ENCODE results near the gene NCOA5.

GRCh38 chr20:46040902-46041535, 48.7 kb downstream of the NCOA5 start:
- TF ChIP-seq POLR2AphosphoS5 (IDR thresholded peaks at IDR 0.05; ENCODE audit: low read length) (no peak), RAD21 (IDR thresholded peaks at IDR 0.05; ENCODE audit: insufficient read depth, low read depth, low read length) (no peak), EZH2 (IDR thresholded peaks at IDR 0.05; ENCODE audit: borderline replicate concordance, control insufficient read depth, low read depth, low read length) (no peak), GABPA (IDR thresholded peaks at IDR 0.05; ENCODE audit: low read depth) (no peak), SMAD5 (IDR thresholded peaks at IDR 0.05; ENCODE audit: low read depth) (no peak)
- TF ChIP-seq, protein P1, sequence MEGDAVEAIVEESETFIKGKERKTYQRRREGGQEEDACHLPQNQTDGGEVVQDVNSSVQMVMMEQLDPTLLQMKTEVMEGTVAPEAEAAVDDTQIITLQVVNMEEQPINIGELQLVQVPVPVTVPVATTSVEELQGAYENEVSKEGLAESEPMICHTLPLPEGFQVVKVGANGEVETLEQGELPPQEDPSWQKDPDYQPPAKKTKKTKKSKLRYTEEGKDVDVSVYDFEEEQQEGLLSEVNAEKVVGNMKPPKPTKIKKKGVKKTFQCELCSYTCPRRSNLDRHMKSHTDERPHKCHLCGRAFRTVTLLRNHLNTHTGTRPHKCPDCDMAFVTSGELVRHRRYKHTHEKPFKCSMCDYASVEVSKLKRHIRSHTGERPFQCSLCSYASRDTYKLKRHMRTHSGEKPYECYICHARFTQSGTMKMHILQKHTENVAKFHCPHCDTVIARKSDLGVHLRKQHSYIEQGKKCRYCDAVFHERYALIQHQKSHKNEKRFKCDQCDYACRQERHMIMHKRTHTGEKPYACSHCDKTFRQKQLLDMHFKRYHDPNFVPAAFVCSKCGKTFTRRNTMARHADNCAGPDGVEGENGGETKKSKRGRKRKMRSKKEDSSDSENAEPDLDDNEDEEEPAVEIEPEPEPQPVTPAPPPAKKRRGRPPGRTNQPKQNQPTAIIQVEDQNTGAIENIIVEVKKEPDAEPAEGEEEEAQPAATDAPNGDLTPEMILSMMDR (IDR thresholded peaks at IDR 0.05 in 2 of 3, conservative IDR thresholded peaks at IDR 0.05 in 1 of 3; ENCODE audit: control insufficient read depth in 2 of 3, extremely low read depth in 1 of 3, insufficient read depth in 1 of 3, low read depth in 3 of 3, low read length in 3 of 3) = no peak

Measured in GM12878 (cell line).